ENCODE data around the gene METTL14.

- TF ChIP-seq CTCF (IDR thresholded peaks at IDR 0.05): no peak
- no peak for TF ChIP-seq EP300 (IDR thresholded peaks at IDR 0.05)
Measured at GRCh38 chr4:118741301-118741855, 56.2 kb downstream of the METTL14 start.

Measured in gastroesophageal sphincter (tissue), 3 donors.